BJ (cell line): ENCODE data around the gene KCNMB4. TPM values are rescaled to one million over a fixed set of nuclear protein-coding genes. Genes with fewer than 3 reads are reported as not detected.

Experiments used
- CTCF ChIA-PET: fragments of 350-600 bp; formaldehyde crosslinking; extraction: SDS; loops from one replicate; lab custom pipeline; 2021; ENCODE audit warnings: antibody characterized with exemption, inconsistent platforms; lab: Yijun Ruan, JAX
- POLR2A ChIA-PET: fragments of 300-600 bp; sonication (Branson Sonifier 250); formaldehyde crosslinking; extraction: SDS; loops from one replicate; lab custom pipeline; 2021; ENCODE audit warnings: antibody characterized with exemption; lab: Charles Lee
- DNase-seq: peaks from one replicate; pipeline ENCODE4 v3.0.0-alpha.2; 2011; ENCODE audit warnings: low read depth
- H3K27me3 ChIP-seq: 2 replicates; pipeline ENCODE4 v1.6.0; 2011; ENCODE audit warnings: low read length; ENCODE audit not compliant: control insufficient read depth, insufficient read depth
- H3K36me3 ChIP-seq: 2 replicates; pipeline ENCODE4 v1.5.1; 2011; ENCODE audit warnings: low read length; ENCODE audit not compliant: control insufficient read depth, insufficient read depth
- H3K4me3 ChIP-seq: 2 replicates; pipeline ENCODE4 v1.5.1; 2011; ENCODE audit warnings: low read depth, mild to moderate bottlenecking, control low read depth, low read length
- CTCF ChIP-seq: IDR thresholded peaks from 2 replicates; pipeline ENCODE4 v1.5.1; 2011; ENCODE audit warnings: low read depth, mild to moderate bottlenecking, control low read depth, inconsistent platforms, low read length, moderate library complexity; ENCODE audit not compliant: insufficient read depth
- polyA plus RNA-seq: library from polyadenylated mRNA; depleted of rRNA; stranded (reverse); fragments of >200 nt; gene quantifications from 2 replicates; pipeline ENCODE4 v1.2.3, GENCODE V29; 2011

KCNMB4 gene
- polyA plus RNA-seq, 1 experiment, result 1.5 TPM

GRCh38 chr12:70459786-70460185 lies 93.7 kb downstream of the KCNMB4 start:
- no peaks in the 10 kb centered on the region; the same call in 1 of the 2 replicates for H3K27me3 ChIP-seq
- TF ChIP-seq CTCF, result no peak
- no peak overlapping the region for H3K4me3 ChIP-seq
- no peak for DNase-seq
- ChIA-PET CTCF (no interaction called here), POLR2A (no interaction called here)
- H3K36me3 ChIP-seq, result no peaks in the 10 kb centered on the region

DNA sequence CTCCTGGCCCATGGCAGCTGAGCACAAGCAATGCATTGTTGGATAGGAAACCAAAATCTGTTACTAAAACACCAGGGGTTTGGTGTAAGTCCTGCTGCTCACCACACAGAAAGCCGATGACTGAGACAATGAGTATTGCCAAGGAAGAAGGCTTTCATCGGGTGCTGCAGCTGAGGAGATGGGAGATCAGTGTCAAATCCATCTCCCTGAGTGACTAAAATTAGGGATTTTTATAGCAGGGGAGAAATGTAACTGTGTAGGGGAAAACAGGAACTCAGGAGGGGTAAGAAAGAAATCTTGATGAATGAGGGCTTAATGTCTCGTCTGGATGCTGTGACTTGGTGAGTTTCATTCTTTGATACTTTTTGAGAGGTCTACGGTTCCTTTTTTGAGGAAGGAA lies 97.9 kb downstream of the KCNMB4 start:
- CTCF ChIA-PET, result no interaction called here
- H3K36me3 ChIP-seq, result no peaks in the 10 kb centered on the region
- DNase-seq, result no peak
- POLR2A ChIA-PET, result no interaction called here
- H3K27me3 ChIP-seq, result no peaks in the 10 kb centered on the region; the same call in 1 of the 2 replicates
- TF ChIP-seq CTCF, result no peak
- H3K4me3 ChIP-seq, result no peak overlapping the region

- ChIA-PET CTCF (no interaction called here), POLR2A (no interaction called here)
- Histone ChIP-seq H3K27me3 (no peaks in the 10 kb centered on the region), H3K4me3 (no peak overlapping the region), H3K36me3 (no peaks in the 10 kb centered on the region)
- DNase-seq, result no peak
- TF ChIP-seq CTCF, result no peak
Observed at GRCh38 chr12:70466753-70467152, 100.7 kb downstream of the KCNMB4 start.

DNA sequence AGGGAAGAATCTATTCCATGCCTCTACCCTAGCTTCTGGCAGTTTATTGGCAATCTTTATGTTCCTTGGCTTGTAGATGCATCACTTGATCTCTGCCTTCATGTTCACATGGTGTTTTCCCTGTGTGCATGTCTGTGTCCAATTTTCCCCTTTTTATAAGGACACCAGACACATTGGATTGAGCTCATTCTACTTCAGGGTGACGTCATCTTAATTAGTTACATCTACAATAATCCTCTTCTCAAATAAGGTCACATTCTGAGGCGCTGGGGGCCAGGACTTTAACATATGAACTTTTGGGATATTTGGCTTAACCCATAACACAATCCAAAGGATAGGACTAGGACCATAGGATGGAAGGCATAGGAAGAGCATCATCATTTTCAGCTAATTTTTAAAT lies 101.4 kb downstream of the KCNMB4 start:
- CTCF ChIA-PET, result no interaction called here
- Histone ChIP-seq H3K27me3 (no peaks in the 10 kb centered on the region), H3K4me3 (no peak overlapping the region), H3K36me3 (no peaks in the 10 kb centered on the region)
- TF ChIP-seq CTCF, result no peak
- no peak for DNase-seq
- POLR2A ChIA-PET, result no interaction called here

DNA sequence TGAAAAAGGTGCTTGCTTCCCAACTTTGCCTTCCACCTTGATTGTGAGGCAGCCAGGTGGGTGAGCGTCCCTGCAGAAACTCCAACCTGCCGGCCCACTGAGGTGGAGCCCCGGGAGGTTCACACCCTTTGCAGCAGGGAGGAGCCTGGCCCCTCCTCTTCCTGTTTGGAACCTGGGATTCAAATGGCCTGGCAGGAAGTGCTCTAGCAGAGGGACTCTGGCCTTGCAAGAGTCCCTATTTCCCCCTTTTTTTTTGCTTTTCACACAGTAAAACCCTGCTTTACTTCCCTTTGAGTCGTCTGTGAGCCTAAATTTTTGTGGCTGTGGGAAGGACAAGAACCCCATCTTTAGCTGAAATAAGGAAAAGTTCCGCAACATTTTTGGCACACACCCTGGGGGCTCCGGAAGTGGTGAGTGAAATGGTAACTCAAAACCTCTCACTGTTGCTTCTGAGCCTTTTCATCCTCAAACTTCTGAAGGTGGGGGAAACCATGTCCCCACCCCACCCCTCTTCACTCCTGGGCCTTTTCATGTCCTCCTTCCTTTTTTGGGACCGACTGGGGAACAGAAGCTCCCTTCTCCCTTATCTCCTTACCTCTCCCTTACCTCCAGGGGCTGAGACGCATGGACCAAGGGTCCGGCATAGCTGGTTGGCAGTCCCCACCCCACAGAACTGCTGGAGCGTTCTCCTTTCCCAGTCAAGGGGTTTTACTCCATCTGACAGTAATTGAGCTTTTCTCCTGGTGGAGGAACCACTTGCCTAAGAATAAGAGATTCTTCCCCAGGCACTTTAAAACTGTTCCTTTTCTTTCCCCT lies 102.0 kb downstream of the KCNMB4 start:
- ChIA-PET POLR2A (no interaction called here), CTCF (no interaction called here)
- Histone ChIP-seq H3K4me3 (no peak overlapping the region), H3K36me3 (no peaks in the 10 kb centered on the region), H3K27me3 (no peaks in the 10 kb centered on the region)
- TF ChIP-seq CTCF, result no peak
- DNase-seq, result no peak
